Type B pancreatic cell (in vitro differentiated cells): ENCODE data around the gene TTC33. TPM values are rescaled to one million over a fixed set of nuclear protein-coding genes. Genes with fewer than 3 reads are reported as not detected.

Experiments used
- DNase-seq: peaks from one replicate; pipeline ENCODE4 v3.0.0; 2021; ENCODE audit warnings: mixed read lengths; ENCODE audit not compliant: unreplicated experiment; ENCODE audit errors: extremely low spot score
- H3K27ac Mint-ChIP-seq: 2 replicates; pipeline ENCODE4 v1.8.0; 2021; ENCODE audit warnings: mild to moderate bottlenecking, mixed read lengths
- H3K27me3 Mint-ChIP-seq: 2 replicates; pipeline ENCODE4 v1.8.0; 2021; ENCODE audit warnings: mixed read lengths
- H3K36me3 Mint-ChIP-seq: 2 replicates; pipeline ENCODE4 v1.8.0; 2021; ENCODE audit warnings: mixed read lengths
- H3K4me1 Mint-ChIP-seq: one replicate; pipeline ENCODE4 v1.8.0; 2021; ENCODE audit warnings: mixed read lengths; ENCODE audit not compliant: unreplicated experiment
- H3K4me3 Mint-ChIP-seq: 2 replicates; pipeline ENCODE4 v1.8.0; 2021; ENCODE audit warnings: mild to moderate bottlenecking, mixed read lengths
- H3K9me3 Mint-ChIP-seq: 2 replicates; pipeline ENCODE4 v1.8.0; 2021; ENCODE audit warnings: mixed read lengths
- total RNA-seq: library from RNA; stranded (reverse); gene quantifications from 2 replicates; pipeline ENCODE4 v1.2.1, GENCODE V29; 2021; ENCODE audit warnings: low replicate concordance
- TF ChIP-seq, protein P1 (sequence below): fragments of 200-600 bp; sonication (generic); conservative IDR thresholded peaks from 2 replicates; pipeline ENCODE4 v1.5.0; 2021; ENCODE audit warnings: antibody characterized with exemption, mild to moderate bottlenecking

TTC33 gene
- total RNA-seq, 1 donor from 2014 or later = 15.8 TPM

DNA sequence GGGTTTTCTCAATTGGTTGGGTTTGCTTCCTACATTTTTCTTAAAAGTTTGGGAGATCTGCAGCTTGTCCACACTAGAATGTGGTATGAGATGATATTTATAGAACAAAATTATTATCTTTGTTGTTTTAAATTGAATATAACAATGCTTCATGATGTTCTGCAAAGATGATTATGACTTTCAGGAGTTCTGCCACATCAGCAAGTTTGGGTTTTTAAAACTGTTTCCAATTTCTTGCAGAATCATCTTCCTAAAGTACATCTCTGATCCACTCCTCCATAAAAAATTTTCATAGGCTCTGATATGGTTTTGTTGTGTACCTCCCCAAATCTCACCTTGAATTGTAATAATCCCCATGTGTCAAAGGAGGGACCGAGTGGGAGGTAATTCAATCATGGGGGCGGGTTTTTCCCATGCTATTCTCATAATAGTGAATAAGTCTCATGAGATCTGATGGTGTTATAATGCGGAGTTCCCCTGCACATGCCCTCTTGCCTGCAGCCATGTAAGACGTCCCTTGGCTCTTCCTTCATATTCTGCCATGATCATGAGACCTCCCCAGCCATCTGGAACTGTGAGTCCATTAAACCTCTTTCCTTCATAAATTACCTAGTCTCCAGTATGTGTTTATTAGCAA, 195.2 kb downstream of the TTC33 start:
- Mint-ChIP-seq H3K4me3 (no peak overlapping the region), H3K27ac (no peak overlapping the region), H3K9me3 (no peaks in the 10 kb centered on the region), H3K36me3 (no peaks in the 10 kb centered on the region), H3K27me3 (no peaks in the 10 kb centered on the region), H3K4me1 (no peaks in the 10 kb centered on the region)
- TF ChIP-seq, protein P1, sequence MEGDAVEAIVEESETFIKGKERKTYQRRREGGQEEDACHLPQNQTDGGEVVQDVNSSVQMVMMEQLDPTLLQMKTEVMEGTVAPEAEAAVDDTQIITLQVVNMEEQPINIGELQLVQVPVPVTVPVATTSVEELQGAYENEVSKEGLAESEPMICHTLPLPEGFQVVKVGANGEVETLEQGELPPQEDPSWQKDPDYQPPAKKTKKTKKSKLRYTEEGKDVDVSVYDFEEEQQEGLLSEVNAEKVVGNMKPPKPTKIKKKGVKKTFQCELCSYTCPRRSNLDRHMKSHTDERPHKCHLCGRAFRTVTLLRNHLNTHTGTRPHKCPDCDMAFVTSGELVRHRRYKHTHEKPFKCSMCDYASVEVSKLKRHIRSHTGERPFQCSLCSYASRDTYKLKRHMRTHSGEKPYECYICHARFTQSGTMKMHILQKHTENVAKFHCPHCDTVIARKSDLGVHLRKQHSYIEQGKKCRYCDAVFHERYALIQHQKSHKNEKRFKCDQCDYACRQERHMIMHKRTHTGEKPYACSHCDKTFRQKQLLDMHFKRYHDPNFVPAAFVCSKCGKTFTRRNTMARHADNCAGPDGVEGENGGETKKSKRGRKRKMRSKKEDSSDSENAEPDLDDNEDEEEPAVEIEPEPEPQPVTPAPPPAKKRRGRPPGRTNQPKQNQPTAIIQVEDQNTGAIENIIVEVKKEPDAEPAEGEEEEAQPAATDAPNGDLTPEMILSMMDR = no peak
- DNase-seq = no peak

DNA sequence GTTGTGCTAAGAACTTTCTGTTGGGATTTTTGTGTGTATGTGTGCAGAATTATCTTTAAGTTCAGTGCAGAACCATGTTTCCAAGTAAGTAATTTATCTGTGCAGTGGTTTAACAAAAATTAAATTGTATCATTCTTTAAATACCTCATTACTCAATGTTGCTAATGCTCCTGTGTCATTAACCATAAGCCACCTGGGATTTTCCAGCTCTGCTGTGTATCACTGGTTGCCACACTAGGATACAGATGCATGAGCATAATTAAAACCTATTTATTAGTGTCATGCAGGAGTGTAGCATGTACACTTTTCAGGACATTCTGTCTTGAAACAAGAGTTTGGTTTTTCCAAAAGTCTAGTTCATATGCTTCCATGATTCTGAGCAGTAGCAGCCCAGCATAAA, 196.5 kb downstream of the TTC33 start:
- Mint-ChIP-seq H3K4me1 (no peaks in the 10 kb centered on the region), H3K9me3 (no peaks in the 10 kb centered on the region)

DNA sequence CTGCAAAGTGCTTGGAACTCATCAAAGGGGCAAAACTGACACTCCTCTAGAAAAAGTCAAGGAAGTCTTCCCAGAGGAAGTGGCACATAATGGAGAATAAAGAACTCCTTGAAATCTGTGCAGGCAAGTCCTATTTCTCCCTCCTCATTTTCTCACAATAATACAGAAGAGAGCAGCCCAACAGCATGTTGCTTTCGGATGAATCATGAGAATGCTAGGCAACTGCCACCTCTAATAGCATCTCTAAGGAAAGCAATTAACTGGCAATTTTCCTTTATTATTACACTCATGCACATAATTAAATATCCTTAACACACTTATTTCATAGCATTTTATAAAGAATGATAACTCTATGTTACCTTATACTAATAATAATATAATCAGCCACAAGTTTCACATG, 198.3 kb downstream of the TTC33 start:
- H3K36me3 Mint-ChIP-seq = no peaks in the 10 kb centered on the region
- H3K9me3 Mint-ChIP-seq = no peaks in the 10 kb centered on the region
- peaks cover 6% of the 10 kb centered on the region for H3K4me1 Mint-ChIP-seq
- H3K27me3 Mint-ChIP-seq = no peaks in the 10 kb centered on the region
- DNase-seq = no peak
- TF ChIP-seq, protein P1 = no peak
- no peak overlapping the region for H3K4me3 Mint-ChIP-seq
- no peak overlapping the region for H3K27ac Mint-ChIP-seq

More for the DNA sequence above, 196.5 kb downstream of the TTC33 start:
- Mint-ChIP-seq H3K36me3 (no peaks in the 10 kb centered on the region), H3K27me3 (no peaks in the 10 kb centered on the region), H3K4me3 (no peak overlapping the region), H3K27ac (no peak overlapping the region)
- TF ChIP-seq, protein P1 = no peak
- no peak for DNase-seq

DNA sequence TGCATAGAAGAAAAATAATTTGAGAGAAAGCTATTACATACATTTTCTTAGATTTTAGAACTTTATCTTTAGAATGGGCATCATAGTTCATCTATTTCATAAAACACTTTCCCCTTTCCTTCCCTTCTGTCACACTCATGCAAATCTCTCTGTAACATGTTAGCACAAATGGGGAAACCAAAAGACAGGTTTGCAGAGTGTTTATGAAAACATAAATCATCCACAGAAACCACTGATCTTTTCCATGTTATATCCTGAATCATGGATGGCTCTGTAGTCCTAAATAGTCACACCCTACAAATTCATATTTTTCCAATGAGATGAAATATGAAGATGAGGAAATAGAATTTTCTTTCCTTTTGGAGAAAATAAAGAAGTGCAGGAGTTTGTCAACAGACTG, 198.9 kb downstream of the TTC33 start:
- Mint-ChIP-seq H3K27me3 (no peaks in the 10 kb centered on the region), H3K36me3 (no peaks in the 10 kb centered on the region), H3K27ac (no peak overlapping the region), H3K4me3 (no peak overlapping the region), H3K4me1 (peaks cover 6% of the 10 kb centered on the region), H3K9me3 (no peaks in the 10 kb centered on the region)
- TF ChIP-seq, protein P1 = no peak
- DNase-seq = no peak

DNA sequence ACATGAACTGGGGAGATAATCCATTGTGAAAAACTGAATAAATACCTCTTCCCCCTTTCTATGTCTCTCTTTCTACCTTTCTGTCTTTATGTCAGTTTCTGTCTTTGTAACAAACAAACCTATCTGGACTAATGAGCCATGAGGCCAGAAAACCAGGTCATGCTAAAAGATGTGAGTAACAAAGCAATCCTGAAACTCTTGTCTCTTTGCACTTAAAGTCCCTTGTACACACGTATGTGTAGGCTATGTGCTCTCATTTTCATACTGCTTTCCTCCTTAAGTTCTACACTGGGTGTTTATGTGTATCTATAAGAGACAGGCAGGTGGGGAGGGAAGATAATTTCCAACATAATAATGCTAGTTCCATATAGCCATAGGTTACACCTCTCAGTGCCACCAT, 199.9 kb downstream of the TTC33 start:
- Mint-ChIP-seq H3K9me3 (no peaks in the 10 kb centered on the region), H3K4me3 (no peak overlapping the region), H3K27ac (no peak overlapping the region), H3K27me3 (no peaks in the 10 kb centered on the region), H3K4me1 (peaks cover 6% of the 10 kb centered on the region), H3K36me3 (no peaks in the 10 kb centered on the region)
- DNase-seq = no peak
- TF ChIP-seq, protein P1 = no peak

DNA sequence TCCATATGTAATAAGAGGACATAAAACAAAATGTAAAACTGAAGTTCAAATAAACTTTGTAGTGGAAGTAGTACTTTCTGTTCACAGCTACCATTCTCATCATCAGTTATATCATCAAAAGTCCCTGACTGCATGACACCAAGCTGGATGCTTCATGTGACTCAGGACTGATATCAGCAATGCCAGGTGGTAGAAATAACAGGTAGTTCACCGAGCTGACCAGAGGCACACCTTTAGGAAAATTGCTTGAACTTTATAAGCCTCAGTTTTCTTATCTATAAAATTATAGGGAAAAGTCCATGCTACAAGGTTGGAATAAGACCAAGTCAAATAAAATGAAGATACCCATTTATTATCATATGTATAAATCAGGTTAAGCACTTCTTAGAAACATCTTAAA, 200.9 kb downstream of the TTC33 start:
- no peaks in the 10 kb centered on the region for H3K36me3 Mint-ChIP-seq
- H3K9me3 Mint-ChIP-seq = no peaks in the 10 kb centered on the region
- TF ChIP-seq, protein P1 = no peak
- H3K27ac Mint-ChIP-seq = no peak overlapping the region
- DNase-seq = no peak
- H3K27me3 Mint-ChIP-seq = no peaks in the 10 kb centered on the region
- no peak overlapping the region for H3K4me3 Mint-ChIP-seq
- H3K4me1 Mint-ChIP-seq = peaks cover 6% of the 10 kb centered on the region
